Kidney glomerular epithelial cell (primary cell): ENCODE data around the gene TOX4.

Experiments used
- DNase-seq: peaks from one replicate; lab custom pipeline; 2025; lab: John Stamatoyannopoulos, UW

Gene TOX4

DNA sequence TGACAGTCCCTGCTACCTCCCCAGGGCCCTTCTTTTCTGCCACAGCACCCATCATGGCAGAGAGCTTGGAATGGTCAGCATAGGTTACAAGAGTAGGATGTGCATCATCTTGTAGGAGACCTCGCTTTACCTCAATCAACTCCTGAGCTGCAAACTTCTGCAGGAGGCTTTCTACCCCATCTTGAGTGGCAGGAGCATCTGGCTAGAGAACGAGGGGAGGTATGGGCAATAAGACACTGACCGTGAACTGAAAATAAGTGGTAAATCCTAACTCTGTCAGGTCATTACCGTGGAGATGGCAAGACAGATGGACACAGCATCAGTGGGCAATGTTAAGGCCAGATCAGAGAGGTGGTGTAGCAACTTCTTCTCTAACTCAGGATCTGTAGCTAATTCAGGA lies 26.4 kb downstream of the TOX4 start:
- DNase-seq: no peak

DNA sequence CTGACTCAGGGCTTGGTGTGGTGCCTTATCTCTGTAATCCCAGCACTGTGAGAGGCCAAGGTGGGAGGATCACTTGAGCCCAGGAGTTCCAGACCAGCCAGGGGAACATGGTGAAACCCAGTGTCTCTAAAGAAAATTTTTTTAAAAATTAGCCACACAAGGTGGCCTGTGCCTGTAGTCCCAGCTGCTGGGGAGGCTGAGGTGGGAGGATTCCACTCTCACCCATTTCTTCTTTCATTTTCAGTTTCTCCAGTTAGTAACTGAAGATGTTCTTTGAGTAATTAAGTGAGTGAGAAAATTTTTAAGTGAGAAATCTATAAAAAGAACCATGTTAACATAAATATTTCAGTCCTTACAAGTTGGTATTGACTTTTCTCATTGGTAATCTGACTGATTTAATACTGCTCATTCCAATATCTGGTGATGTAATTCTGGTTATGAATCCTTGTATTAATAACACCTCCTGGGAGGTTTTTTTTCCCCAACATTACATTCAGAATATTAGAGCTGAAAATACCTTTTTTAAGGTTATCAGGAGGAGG lies 28.1 kb downstream of the TOX4 start:
- no peak for DNase-seq

DNA sequence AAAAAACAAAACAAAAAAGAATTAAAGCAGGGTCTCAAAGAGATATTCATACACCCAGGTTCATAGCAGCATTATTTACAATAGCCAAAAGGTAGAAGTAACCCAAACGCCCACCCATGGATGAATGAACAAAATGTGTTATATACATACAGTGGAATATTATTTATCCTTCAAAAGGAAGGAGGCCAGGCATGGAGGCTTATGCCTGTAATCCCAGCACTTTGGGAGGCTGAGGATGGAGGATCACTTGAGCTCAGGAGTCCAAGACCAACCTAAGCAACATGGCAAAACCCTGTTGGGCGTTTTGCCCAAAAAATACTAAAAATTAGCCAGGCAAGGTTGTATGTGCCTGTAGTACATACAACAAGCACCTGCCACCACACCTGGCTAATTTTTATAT lies 29.6 kb downstream of the TOX4 start:
- DNase-seq: no peak

DNA sequence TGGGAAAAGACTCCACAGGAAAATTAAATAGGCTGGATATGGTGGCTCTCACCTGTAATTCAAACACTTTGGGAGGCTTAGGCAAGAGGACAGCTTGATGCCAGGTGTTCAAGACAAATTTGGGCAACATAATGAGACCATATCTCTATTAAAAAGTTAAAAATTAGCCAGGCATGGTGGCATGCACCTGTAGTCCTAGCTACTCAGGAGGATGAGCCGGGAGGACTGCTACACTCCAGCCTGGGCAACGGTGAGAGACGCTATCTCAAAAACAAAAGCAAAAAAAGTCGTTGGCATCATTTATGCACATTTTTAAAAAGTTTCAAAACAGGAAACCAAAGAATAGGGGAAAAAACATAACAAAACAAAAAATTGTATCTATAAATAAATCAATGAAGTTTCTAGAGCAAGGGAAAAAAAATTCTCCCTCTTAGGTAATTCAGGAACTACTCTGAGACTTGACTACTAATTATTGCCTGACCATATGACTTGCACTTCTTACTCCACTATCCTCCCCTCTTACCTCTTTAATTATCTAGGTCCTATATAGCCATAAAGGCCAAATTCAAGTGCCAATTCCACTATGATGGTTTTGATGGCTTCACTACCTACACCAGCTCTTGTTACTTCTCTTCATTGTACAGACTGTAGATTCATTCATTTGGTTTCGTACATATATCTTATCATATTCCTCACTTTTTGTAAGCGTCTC lies 32.6 kb downstream of the TOX4 start:
- DNase-seq: no peak

DNA sequence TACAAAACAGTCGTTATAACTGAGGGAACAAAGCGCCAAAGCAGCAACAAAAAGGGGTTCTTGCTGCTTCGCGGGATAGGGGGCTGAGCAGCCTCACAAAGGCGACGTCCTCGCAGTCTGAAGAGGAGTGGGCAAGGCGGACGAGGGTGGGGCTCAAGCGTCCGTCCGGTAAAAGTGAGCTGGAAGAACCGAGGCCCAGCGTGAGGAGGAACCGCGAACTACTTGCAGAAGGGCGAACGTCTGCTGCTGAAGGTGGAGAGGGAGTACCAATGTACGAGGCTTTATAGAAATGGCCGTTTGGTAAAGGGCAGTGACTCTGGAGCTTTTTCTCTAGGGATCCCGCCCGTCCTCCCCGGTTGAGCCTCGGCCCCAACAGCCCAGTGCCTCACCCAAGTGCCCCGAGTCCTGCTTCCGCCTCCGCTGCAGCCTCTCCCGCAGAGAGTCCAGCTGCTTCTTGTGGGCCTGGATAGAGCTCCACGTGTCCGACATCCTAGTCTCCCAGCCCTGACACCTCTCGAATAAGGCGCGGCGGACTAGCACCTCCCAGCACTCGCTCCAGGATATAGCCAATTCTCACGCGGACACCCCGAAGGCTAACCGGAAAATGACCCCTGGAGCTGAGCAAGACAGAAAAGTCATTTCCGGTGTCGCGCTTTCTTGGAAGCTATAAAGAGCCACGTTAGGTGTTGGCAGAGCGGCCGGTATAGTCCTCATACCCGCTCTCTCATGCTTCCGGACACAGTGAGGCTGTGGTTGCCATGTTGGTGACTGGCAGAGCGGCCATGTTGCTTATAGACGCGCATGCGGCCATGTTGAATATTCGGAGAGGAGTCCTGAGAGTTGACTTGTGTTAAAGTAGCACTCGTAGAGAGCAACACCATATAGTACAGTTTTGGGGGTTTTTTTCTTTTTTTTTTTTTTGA lies 34.0 kb downstream of the TOX4 start, which contains the start of gene METTL3:
Gene METTL3 (minus strand): TSS at position 606 of the 923 bp plus-strand sequence. CDS start 117 bp downstream, at position 489.
- peak; percentile 99 for DNase-seq

DNA sequence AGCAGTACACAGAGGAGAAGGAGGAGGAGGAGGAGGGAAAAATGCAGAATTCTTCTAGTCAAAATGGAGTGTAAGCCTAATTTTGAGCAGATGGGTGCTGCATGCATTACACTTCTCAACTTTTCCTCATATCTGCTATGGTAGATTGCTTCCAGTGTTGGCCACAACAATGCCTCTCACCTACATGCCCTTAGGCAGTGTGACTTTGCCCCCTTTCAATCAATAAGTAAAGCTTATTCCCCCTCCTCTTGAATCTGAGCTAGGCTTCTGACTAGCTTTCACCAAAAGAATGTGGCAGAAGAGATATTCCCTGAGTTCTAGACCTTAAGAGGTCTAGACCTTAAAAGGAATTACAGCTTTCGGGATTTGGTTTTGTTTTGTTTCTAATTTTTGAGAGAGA lies 37.3 kb downstream of the TOX4 start:
- DNase-seq: no peak

DNA sequence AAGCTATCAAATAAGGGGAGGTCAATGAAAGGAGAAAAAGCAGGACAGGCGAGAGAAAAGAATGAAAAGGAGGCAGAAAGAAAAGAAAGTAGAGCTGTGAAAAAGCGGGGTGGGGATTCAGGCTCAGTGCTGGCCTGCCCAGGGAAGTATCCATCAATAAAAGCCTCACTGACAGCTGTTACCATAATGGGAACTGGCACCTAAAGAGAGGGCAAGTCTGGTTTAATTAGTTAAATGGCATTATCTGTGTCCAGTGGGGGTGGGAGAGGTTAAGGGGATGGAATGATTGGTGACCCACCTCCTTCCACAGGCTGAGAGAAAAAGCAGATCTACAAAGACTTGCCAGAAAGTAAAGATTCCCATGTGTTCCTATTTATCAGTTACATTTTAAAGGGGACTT lies 41.7 kb downstream of the TOX4 start:
- DNase-seq: no peak

DNA sequence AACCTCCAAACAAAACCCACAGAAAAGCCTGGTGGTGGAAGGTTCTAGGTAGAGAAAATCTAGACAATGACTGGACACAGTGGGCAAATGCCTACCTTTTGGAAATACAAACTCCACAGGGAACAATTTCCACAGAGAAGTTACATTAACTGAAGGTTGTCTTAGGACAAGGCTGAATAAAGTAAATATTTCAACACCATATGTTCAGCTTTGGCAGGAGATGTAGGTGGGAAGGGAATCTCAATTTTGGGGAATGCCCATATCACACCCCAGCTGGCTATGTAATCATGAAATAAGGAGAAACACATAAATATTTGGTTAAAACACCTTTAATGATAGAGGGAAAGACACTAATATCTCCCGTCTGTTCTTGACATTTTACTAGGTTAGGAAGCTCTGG lies 43.8 kb downstream of the TOX4 start:
- no peak for DNase-seq

DNA sequence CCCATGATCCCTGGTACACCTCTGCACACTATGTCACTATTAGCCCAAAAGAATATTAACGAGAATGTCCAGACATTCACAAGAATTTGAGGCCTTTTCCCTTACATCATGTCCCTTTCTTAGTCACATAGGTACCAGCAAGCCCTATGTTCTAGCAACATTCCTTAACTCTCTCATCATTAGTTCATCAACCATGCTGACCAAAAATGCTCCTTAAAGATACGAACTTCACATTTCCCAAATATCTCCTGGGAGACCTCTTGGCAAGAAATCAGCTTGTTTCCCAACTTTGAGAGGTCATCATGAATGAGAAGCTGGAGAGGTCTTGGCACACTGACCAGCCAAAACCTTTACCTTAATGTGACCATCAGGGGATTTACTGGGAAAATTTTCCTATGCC lies 44.5 kb downstream of the TOX4 start:
- DNase-seq: no peak

DNA sequence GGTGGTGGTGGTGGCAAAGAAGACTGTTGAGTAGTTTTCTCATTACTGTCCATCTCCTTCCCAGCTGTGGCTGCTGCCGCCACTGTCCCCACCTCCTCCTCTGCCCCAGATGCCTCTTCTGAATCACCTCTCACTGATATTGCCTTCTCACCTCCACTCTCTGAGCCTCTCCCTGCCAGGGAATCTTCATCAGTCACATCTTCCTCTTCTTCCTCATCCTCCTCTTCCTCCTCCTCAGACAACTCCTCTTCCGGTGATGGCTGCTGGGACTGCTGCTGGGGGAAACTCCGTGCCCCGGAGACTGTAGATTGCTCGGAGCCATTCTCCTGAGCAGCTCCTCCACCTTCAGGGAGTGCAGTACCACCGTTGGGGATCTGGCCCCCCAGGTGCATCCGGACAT lies 46.2 kb downstream of the TOX4 start:
- no peak for DNase-seq

DNA sequence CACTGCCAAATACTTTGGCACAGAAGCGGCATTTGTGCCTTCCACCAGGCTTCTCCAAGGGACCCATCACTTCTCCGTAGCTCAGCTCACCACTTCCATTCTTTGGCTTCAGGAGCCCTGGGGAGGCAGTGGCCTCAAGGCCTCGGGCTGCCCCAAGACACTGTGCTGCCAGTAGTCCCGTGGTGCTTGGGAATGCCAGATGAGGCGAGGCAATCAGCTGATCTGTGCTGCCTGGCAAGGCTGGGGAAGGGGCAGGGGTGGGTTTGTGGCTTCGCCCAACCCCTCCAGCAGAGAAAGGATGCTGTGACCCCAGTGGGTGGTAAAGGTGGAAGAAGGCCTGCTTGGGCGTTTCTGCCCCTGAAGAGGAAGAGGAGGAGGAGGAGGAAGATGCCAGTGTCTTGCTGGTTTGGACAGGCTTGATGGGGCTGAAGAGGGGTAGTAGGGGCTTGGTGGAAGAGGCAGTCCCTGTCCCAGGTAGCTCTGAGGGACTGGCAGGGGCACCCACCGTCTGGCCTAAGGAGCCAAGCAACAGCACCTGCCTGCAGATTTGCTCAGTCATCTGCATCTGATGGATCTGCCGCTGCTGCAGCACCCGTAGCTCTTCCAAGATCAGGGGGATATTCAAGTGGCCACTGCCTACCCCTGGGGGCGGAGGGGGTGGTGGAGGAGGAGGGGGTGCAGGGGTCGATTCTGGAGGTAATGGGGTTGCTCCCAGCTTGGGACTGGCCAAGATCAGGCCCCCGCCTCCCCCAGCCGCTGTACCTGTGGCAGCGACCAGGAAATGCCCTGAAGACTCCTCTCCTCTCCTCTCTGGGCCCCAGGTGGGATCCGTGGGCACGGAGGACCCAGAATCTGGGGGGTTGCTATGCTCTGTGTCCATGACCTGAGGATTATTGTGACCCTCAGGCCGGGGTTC lies 47.8 kb downstream of the TOX4 start:
- no peak for DNase-seq

DNA sequence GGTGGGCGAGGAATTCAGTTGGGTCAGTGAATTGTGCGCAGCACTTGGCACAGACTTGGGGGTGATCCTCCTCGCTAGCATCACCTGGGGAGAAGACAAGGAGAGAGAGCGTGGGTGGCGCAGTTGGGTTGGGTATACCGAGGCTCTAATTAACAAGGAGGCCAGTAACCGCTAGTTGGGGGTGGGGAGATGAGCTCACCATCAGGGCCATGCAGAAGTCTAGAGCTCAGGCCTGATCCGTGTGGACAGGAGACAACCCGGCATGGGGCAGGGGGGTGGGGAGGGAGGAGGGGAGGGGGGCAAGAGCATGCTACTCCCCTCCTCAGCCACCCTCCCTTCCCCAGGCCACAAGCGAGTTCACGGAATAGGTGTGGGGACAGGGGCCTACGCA lies 48.6 kb downstream of the TOX4 start:
- DNase-seq: no peak

DNA sequence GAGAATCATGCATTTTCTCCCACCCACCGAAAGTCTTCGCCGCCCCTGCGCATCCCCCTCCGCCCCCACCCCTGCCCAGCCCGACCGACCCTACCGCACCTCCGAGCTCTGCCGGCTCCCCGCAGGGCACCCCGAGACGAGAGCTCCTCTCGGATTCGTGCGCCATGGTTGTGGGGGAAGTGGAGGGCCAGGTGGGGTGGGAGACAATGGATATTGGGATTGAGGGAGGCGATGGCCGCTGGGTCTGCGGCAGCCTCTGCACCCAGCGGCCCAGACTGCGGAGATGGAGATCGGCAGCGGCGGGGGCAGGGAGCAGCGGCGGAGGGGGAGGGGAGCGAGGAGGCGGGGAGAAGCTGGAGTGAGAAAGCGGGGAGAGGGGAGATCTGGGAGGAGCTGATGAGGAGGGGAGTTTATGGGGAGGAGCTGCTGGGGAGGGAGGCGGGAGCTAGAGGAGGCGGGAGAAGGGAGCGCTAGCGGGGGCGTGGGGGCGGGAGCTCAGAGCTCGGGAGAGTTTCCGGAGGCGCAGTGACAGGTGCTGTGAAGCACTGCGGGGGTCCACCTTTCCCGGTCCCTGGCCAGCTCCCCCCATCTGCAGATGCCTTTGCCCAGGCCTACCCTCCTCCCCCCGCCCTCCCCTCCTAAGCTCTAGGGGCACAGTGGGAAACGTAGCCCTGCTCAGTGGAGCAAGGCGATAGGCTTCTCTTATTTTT lies 49.1 kb downstream of the TOX4 start, which contains the start of gene SALL2:
Gene SALL2 (minus strand): TSS at position 385 of the 710 bp plus-strand sequence. CDS start 219 bp downstream, at position 166.
- DNase-seq: peak; percentile 71

DNA sequence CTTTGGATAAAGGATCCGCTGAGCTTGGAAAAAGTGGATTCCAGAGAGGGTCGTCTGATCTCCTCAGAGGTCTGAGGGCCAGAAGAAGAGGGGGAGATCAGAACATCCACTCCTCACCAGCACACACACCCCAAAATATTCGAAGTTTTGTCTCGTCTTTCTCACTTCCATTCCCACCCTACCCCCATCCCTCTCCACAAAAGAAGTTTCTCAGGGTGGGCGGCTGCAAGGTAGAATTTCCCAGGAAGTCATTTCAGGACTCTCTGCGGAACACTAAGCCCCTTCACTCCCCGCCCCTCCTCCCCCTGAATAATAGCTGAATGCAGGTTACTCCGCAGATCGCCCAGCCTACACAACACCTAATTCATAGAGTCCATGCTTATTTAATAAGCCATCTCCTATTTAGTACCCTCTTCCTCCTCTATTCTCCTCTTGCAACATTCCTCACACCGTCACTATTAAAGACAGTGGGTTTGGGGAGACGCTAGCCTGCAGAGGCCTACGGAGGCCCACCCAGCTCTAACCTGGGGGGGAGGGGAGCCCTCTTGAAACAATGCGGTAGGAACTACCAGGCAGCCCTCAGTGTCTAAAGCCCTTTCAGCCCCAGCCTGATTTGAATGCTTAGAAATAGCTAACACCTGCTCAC lies 49.8 kb downstream of the TOX4 start:
- no peak for DNase-seq

DNA sequence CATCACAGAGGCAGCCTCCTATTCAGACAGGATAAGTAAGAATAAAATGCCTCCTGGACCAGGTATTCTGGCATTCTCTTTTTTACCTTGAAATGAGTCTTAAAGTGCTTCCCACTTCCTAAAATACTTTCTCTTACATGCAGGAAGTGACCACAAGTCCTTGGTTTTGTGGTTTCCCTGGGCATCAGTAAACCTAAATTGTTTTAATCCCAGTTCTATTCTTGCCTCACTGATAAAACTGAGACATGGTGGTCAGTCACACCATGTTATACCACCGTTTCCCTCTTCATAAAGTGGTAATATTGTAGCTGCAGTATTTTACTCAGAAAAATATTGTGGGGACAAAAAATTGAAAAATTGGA lies 50.3 kb downstream of the TOX4 start:
- DNase-seq: no peak

DNA sequence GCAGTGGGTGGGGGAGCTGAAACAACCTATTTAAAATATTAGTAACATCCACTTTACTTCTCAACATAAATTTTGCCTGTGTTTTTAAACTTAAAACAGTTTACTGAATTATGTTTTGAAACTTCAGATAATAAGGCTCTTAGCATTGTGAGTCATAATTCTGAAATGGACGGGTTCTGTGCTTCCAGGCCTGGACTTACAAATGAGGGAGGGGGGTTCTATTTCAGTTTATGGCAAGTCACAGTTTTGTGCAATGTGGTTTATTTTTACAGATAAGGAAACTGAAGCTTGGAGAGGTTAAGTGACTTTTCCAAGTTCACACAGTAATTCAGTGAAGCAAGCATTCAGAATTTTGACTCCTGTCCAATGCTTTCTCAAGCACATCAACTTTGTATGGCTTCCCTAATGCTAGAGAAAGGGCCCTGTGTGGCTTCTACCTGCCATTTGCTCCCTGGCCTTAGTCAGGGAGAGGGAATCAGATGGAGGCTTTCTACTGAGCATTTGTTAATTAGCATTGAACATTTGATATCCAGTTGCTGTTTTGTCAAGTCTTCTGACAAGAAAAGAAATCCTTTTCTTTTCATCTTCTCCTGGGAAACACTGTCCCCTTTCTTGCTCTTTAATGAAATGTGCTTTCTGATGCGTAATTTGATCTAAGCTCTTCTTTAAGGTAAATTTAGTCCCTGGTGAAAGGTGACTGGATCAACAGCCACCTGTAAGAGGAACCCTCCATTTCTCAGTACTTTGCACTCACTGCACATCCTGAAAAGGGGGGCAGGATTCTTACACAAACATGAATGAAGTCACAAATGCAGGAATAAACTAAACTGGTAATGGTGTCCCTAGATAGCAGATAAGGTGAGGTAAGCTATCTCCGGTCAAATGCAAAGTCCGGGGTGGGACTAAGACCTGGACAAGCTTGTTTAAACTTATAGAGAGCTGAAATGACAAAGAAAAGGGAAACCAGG lies 51.7 kb downstream of the TOX4 start:
- no peak for DNase-seq

DNA sequence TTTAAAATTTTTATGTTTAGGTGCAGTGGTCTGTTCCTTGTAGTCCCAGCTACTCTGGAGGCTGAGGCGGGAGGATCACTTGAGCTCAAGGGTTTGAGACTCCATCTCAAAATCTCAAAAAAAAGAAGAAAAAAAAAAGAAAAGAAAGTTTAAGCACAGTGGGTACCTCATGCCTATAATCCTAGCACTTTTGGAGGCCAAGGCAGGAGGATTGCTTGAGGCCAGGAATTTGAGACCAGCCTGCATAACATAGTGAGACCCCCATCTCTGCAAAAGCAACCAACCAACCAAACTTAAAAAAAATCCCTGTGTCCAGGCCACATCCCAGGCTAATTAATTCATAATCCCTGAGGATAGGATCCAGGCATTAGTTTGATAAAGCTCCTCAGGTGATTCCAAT lies 52.5 kb downstream of the TOX4 start:
- no peak for DNase-seq

DNA sequence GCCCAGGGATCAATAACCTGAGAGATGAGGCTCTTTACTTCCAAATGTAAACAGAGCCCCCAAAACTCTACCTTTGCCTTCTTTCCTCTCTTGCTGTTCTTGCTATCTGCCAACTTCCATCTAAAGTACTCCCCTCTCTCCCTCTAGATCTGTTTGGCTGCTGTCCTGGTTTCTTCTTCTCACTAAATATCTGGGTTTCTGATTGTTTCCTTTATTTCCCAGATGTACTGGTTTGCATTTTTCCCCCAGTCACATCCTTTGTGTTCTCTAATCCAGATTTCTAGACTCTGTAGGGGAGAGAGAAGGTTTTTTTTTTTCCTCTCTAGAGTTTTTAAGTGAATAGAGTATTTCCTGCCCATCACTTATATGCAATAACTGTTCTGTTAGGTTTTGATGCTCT lies 56.3 kb downstream of the TOX4 start:
- no peak for DNase-seq

DNA sequence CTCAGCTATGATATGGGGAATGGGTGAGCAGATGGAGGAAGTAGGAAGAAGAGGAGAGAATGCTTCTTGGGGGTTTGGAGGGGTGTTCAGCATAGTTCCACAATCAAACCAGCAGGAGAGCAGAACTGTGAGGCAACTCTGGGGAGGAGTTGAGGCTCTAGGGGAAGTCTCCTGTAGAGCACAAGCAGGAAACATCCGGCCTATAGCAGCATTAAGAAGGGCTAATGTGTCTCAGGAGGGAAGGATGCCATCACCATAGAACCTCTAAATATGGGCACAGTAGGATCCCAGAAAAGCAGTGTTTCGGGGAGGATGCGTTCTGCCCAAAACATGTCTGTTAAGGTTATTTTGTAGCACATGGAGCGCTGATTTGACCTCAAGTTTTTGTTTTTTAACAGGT lies 57.6 kb downstream of the TOX4 start:
- DNase-seq: no peak
